Measurements from ENCODE around the gene IFT172.

The IFT172 gene

GRCh38 chr2:27496357-27497287 lies 7.1 kb upstream of the IFT172 start, which contains the start of gene GCKR:
GCKR (plus strand) TSS chr2:27496839; CDS start chr2:27496905, 66 bp downstream.
- no peak for TF ChIP-seq SPI1 (IDR thresholded peaks at IDR 0.05; ENCODE audit: borderline replicate concordance, low read depth)
- TF ChIP-seq REST (IDR thresholded peaks at IDR 0.05; ENCODE audit: insufficient replicate concordance, low read depth), result no peak
- TF ChIP-seq CTCF (IDR thresholded peaks at IDR 0.05; ENCODE audit: insufficient read depth, low read length), result no peak
- TF ChIP-seq GABPA (IDR thresholded peaks at IDR 0.05; ENCODE audit: low read depth), result no peak
- no peak for TF ChIP-seq POLR2AphosphoS5 (IDR thresholded peaks at IDR 0.05; ENCODE audit: low read depth)
- no peak within 1 kb of the TSS for H3K27ac ChIP-seq (replicated peaks)
- no peak within 1 kb of the TSS for H3K4me3 ChIP-seq (replicated peaks; ENCODE audit: insufficient read depth, low read length)
- peaks cover 20% of the 10 kb centered on the region for H3K27me3 ChIP-seq (ENCODE audit: insufficient read depth, poor library complexity, severe bottlenecking)
- DNase-seq (ENCODE audit: low read depth in 1 of 2, low spot score in 1 of 2), result peak in 1 of 2 experiments; percentile 20

GRCh38 chr2:27495840-27496356 lies 6.4 kb upstream of the IFT172 start:
- TF ChIP-seq GABPA (IDR thresholded peaks at IDR 0.05; ENCODE audit: low read depth), result no peak
- TF ChIP-seq CTCF (IDR thresholded peaks at IDR 0.05; ENCODE audit: insufficient read depth, low read length), result no peak
- TF ChIP-seq POLR2AphosphoS5 (IDR thresholded peaks at IDR 0.05; ENCODE audit: low read depth), result no peak
- no peak for TF ChIP-seq SPI1 (IDR thresholded peaks at IDR 0.05; ENCODE audit: borderline replicate concordance, low read depth)
- TF ChIP-seq REST (IDR thresholded peaks at IDR 0.05; ENCODE audit: insufficient replicate concordance, low read depth), result no peak

GRCh38 chr2:27494944-27495554 lies 5.5 kb upstream of the IFT172 start, which contains the start of gene FNDC4:
FNDC4 (minus strand) TSS chr2:27495200; CDS start chr2:27494679, 521 bp downstream.
- no peak within 1 kb of the TSS for H3K27ac ChIP-seq (replicated peaks)
- no peak for DNase-seq (ENCODE audit: low read depth in 1 of 2, low spot score in 1 of 2)
- H3K4me3 ChIP-seq (replicated peaks; ENCODE audit: insufficient read depth, low read length), result peak within 1 kb of the TSS; percentile 20
- H3K27me3 ChIP-seq (ENCODE audit: insufficient read depth, poor library complexity, severe bottlenecking), result peaks cover 20% of the 10 kb centered on the region
- TF ChIP-seq POLR2AphosphoS5 (IDR thresholded peaks at IDR 0.05; ENCODE audit: low read depth), result no peak

More at GRCh38 chr2:27495840-27496356, 6.4 kb upstream of the IFT172 start:
- DNase-seq (ENCODE audit: low read depth in 1 of 2, low spot score in 1 of 2), result no peak
- H3K27me3 ChIP-seq (ENCODE audit: insufficient read depth, poor library complexity, severe bottlenecking), result peaks cover 20% of the 10 kb centered on the region
- H3K27ac ChIP-seq (replicated peaks), result no peak overlapping the region
- H3K4me3 ChIP-seq (replicated peaks; ENCODE audit: insufficient read depth, low read length), result no peak overlapping the region
